ENCODE measurements around the gene DSG4.

Gene DSG4

GRCh38 chr18:31409276-31409675 lies 32.7 kb downstream of the DSG4 start:
- no peak for DNase-seq

DNA sequence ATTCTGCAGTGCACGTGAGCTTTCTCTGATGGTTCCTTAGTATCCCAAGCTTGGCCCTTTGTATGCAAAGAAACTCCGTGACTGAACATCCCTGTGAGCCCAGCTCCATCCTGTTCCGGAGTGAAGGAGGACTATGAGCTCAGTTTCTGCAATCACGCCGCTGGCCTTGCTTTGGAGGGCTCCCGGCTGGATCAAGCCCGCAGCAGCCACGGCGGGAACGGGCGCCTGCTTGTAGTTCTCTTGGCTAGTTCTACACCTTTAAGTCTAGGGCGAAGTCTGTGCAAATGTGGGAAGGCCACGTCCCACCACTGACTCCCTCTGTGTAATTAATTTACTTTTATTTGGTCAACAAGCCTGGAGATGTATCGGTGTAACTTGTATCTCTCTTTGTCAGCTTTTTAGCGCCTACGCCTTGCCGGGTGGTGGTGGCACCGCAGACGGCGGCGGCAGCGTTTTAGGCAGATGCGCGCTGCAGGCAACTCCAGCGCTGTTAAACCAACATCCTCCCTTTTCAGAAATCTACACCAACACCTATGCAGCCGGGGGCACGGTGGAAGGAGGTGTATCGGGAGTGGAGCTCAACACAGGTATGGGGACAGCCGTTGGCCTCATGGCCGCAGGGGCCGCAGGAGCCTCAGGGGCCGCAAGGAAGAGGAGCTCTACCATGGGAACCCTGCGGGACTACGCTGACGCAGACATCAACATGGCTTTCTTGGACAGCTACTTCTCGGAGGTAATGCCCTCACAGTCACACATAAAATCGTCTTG lies 34.3 kb downstream of the DSG4 start:
- DNase-seq: no peak

GRCh38 chr18:31413137-31413536 lies 36.6 kb downstream of the DSG4 start:
- DNase-seq: no peak

GRCh38 chr18:31417850-31418249 lies 41.3 kb downstream of the DSG4 start:
- no peak for DNase-seq

DNA sequence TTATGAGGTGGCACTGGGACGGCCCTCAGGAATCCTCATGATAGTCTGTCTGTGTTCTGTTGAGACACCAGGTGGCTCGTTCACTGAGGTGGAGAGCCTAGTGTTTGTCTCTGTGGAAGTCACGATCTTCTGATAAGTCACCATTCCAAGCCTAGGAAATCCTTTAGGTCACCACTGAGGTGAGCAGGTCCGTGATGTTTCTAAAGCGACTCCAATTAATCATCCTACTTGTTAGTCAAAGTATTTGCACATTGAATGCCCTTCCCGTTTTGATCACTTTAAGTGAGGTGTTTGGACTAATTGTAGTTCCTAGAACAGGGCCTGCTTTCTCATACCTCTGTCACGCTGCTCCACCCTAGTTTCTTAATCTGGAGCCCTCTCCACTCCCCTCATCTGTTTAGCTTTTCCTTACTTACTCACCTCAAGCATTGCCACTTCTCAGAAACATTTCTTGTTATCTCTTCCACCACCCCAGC lies 42.9 kb downstream of the DSG4 start:
- DNase-seq: no peak

- DNase-seq: no peak
These were observed 43.5 kb downstream of the DSG4 start for GRCh38 chr18:31420032-31420431.

DNA sequence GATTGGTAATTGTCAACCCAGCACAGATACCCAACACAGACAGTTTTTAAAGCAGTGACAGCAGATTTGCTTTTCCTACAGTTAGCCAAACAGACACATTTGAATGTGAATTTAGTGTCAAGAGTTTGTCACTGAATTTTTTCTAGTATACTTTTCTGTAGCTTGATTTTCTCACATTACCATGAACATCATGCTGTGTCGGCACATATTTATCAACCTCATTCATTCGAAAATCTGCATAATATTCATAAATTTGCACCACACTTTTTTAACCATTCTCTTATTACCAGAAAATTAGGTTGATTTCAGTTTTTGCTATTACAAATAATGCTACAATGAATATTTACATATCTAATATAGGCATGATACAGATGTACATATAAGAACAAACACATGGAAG lies 43.9 kb downstream of the DSG4 start:
- no peak for DNase-seq

DNA sequence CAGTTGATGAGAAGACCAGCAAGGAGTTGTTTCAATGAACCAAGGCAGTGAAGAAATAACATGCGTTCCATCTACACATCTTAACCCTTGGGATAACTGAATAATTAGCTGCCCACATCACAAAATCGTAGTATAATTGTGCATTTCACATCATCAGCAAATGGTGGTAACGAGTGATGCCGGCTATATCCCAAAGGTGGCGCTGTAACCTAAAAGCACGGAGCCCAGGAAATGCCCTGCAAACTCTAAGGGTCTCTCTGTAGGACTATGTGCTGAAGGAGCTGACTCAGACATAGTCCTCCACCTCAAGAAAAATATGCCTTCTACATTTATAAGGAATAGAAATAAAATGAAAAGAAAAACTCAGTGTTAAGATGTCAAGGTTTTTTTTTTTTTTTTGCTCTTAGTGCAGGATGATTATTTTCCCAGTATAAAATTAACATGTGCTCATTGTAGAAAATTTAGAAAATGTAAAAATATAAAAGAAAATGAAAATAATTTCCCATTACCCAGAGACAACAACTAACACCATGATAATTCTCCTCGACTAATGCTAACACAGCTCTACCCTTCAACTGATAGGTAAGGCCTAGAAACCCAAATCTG lies 47.9 kb downstream of the DSG4 start:
- DNase-seq: no peak

- DNase-seq: no peak
These were observed 49.4 kb downstream of the DSG4 start for GRCh38 chr18:31426021-31426420.

GRCh38 chr18:31426871-31427406 lies 50.4 kb downstream of the DSG4 start:
- DNase-seq: no peak

DNA sequence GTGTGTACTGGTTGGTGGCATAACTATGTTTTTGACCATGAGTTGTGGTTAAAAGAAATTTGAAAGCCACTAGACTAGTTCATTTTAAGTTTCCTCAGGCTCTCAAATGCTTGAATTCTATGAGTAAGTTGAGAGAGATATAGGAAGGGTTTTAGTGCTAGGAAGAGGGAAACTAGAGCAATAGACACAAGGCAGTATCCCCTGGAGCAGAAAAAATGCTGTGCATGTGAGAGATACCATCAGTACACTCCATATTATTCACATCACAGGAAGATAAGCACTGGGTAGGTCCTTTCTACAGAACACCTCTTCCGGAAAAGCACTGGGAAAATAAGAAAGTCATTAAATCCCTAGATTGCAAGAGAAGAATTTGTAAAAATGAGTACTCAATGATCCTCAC lies 51.6 kb downstream of the DSG4 start:
- no peak for DNase-seq

DNA sequence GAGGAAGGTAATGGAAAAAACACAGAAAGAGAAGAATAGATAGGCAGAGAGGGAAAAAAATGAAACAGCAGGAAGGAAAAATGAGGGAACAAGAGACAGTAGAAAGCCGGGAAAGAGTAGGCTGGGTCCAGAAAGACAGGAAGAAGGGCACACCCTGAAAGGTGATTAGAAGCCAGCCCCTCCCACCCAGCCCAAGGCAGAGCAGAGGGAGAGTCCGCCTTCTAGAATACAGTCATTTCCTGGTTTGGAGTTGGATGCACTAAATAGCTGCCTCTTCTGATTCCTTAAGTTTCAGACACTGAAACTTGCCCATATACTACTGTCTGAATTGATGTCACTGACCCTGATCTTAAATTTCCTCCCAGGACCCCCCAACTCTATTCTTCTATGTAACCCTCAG lies 53.0 kb downstream of the DSG4 start:
- DNase-seq: no peak

DNA sequence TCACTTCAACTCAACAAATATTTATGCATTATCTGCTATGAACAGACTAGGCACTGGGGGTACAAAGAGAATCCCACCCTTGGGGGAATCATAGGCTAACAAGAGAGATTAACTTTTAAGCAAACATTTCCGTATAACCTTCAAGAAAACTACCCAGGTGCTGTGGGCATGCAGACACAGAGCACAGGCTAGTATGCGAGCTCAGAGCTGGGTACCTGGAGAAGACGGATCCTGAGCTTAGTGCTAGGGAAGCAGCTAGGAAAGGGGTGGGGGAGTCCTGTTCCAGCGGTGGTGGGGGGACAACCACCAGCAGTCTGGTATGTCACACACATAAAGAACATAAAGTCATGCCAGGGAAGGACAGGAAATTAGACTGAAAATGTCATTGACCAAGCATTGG lies 53.5 kb downstream of the DSG4 start:
- no peak for DNase-seq

GRCh38 chr18:31430554-31430953 lies 54.0 kb downstream of the DSG4 start:
- no peak for DNase-seq

- DNase-seq: no peak
These were observed 55.7 kb downstream of the DSG4 start for GRCh38 chr18:31432316-31432715.

GRCh38 chr18:31436825-31437224 lies 60.2 kb downstream of the DSG4 start:
- no peak for DNase-seq

DNA sequence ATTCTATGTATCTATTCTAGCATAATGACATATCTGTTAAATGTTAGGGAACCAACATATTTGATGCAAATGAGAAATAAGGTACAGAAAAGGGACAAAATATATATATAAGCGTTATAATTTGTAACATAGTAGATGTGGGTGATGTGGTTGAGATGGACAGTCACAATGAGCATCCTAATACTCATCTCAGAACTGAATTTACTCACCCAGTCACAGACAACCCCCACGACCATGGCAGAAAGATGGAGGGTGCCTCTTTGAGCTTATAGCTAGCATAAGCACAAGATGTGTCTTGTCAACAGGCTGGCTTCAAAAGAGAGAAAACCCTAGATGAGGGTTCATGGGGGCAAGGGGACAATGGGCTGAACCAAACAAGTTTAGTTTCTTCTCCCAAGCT lies 61.8 kb downstream of the DSG4 start:
- no peak for DNase-seq

GRCh38 chr18:31439807-31440325 lies 63.3 kb downstream of the DSG4 start:
- DNase-seq: no peak

- DNase-seq: no peak
These were observed 64.2 kb downstream of the DSG4 start for GRCh38 chr18:31440787-31441186.

DNA sequence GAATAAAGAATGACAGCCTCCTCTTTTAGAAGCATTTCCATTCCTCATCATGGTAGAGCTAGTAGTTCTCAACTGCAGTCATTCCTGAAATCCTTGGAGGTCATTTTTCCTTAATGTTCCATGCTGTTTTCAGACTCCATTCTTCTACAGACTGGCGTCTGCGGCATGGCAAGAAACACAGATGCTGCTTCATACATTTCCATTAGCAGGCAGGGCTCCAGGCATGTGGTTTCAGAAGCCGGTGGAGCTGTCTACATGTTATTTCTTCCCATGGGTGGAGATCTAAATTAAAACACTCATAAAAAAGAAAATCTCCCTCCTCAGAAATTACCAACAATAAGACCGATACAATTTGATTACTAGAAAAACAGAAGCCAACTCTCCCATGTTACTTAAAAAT lies 64.9 kb downstream of the DSG4 start:
- DNase-seq: no peak

GRCh38 chr18:31444142-31444541 lies 67.6 kb downstream of the DSG4 start:
- DNase-seq: no peak

DNA sequence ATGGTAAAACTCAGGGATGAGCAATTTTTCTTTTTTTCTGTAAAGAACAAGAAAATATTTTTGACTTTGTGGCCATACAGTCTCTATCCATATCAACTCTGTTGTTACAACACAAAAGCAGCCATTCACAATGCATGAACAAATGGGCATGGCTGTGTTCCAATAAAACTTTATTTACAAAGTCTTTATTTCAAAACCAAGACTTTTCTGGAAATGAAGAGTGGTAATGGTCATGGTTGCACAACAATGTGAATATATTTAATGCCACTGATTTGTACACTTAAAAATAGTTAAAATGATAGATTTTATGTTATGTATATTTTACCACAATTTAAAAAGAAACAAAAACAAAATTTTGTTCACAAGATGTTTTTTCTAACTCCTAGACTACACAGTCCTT lies 69.3 kb downstream of the DSG4 start:
- DNase-seq: no peak

- DNase-seq: no peak
These were observed 70.3 kb downstream of the DSG4 start for GRCh38 chr18:31446854-31447253.

GRCh38 chr18:31447530-31448191 lies 71.1 kb downstream of the DSG4 start, which contains the start of gene DSG3:
Gene DSG3 (plus strand): TSS chr18:31447741. CDS start chr18:31447878, 137 bp downstream.
- no peak for DNase-seq
